MM.1S (cell line): ENCODE results near the gene AKAP13.

Experiments used
- EZH2 ChIP-seq: fragments of 300-600 bp; sonication (generic); optimal IDR thresholded peaks from 2 replicates; pipeline ENCODE3; 2017; ENCODE audit warnings: low read depth, mild to moderate bottlenecking, antibody characterized with exemption, low read length, mixed read lengths
- EZH2phosphoT487 ChIP-seq: fragments of 300-600 bp; sonication (generic); IDR thresholded peaks from 2 replicates; pipeline ENCODE4 v1.6.1; 2018; ENCODE audit warnings: antibody characterized with exemption, low read length
- TF ChIP-seq, protein P1 (sequence below): fragments of 300-600 bp; sonication (generic); IDR thresholded peaks from 2 replicates; pipeline ENCODE4 v1.5.1; 2016; ENCODE audit warnings: antibody characterized with exemption, low read length, mixed read lengths

DNA sequence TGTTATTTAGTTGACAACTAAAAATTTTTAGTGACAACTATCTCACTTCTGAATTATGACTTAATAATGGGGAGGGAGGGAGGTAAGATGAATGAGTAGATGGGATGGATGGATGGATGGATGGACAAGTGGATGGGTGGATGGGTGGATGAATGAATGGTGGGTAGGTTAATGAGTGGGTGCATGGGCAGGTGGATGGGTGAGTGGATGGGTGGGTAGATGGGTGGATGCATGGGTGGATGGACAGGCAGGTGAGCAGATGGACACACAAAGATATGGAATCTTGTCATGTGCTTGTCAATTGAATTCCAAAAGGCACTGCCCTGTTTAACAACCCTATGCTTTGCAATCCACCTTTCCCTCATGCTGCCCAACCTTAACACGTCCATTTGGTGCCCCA is 372.9 kb downstream of the AKAP13 start:
- TF ChIP-seq EZH2phosphoT487 = no peak
- TF ChIP-seq, protein P1, sequence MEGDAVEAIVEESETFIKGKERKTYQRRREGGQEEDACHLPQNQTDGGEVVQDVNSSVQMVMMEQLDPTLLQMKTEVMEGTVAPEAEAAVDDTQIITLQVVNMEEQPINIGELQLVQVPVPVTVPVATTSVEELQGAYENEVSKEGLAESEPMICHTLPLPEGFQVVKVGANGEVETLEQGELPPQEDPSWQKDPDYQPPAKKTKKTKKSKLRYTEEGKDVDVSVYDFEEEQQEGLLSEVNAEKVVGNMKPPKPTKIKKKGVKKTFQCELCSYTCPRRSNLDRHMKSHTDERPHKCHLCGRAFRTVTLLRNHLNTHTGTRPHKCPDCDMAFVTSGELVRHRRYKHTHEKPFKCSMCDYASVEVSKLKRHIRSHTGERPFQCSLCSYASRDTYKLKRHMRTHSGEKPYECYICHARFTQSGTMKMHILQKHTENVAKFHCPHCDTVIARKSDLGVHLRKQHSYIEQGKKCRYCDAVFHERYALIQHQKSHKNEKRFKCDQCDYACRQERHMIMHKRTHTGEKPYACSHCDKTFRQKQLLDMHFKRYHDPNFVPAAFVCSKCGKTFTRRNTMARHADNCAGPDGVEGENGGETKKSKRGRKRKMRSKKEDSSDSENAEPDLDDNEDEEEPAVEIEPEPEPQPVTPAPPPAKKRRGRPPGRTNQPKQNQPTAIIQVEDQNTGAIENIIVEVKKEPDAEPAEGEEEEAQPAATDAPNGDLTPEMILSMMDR = no peak
- TF ChIP-seq EZH2 = no peak
